Ureter (tissue), 1 donor: Measurements from ENCODE around the gene CD2AP. TPM values are rescaled to one million over a fixed set of nuclear protein-coding genes. Genes with fewer than 3 reads are reported as not detected.

ENCODE experiments used
- total RNA-seq: library from RNA; stranded (reverse); gene quantifications from one replicate; pipeline ENCODE4 v1.2.4, GENCODE V29; 2023
- donor health status: DM: yes; HTN: yes; CAD: no.

Gene CD2AP
- total RNA-seq, 1 donor from 2014 or later, result 137 TPM

Other genes with a start within 250 kb of the CD2AP start
- gene TNFRSF21, start 167.9 kb upstream of the CD2AP start, total RNA-seq, result 267 TPM
- 6.5 TPM for gene ADGRF4, start 220.8 kb downstream of the CD2AP start, total RNA-seq